ENCODE measurements around the gene RARRES2. TPM values are rescaled to one million over a fixed set of nuclear protein-coding genes. Genes with fewer than 3 reads are reported as not detected.
"Not testable (repeated sequence)": the region's sequence is repeated elsewhere in the genome, so short reads cannot be mapped to it uniquely, and the experiment has no call there.

RARRES2 gene
- polyA plus RNA-seq, 1 donor (not counting 4 experiments of a cell fraction or from before 2014, with no cell fraction given): not detected

DNA sequence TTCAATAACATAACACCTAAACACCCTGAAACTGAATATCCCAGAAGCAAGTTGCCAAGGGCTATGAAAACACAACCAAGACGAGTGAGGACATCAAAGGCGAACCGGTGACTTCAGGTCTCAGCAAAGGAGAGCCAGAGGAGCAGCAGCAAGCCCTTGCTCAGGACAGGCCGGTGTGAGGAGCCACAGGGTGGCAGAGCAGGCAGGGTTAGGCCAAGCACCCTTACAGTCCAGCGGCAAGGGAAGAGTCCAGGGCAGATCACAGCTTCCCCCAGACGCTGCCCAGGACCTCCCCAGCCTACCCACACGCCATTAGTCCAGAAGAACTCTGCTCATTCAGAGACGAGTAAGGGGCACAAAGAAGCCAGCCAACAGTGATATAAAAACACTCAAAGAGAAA lies 45.8 kb downstream of the RARRES2 start:
- H3K4me1 ChIP-seq (ENCODE audit: control insufficient read depth, extremely low read depth, insufficient read depth, low read length); H3K4me3 ChIP-seq (ENCODE audit: control insufficient read depth in 2 of 3, extremely low read depth in 1 of 3, insufficient read depth in 2 of 3, low read depth in 1 of 3, low read length in 3 of 3); H3K27me3 ChIP-seq (ENCODE audit: control insufficient read depth, extremely low read depth, insufficient read depth, low read length); dilution Hi-C loops (cut with MboI; ENCODE audit: extremely low pct_ligation_motif_present, low sequenced_read_pairs); H2AFZ ChIP-seq (ENCODE audit: control insufficient read depth, low read length); H3K36me3 ChIP-seq (ENCODE audit: control insufficient read depth in 2 of 2, extremely low read depth in 1 of 2, insufficient read depth in 2 of 2, low read length in 2 of 2); H3K9me3 ChIP-seq (ENCODE audit: control insufficient read depth, low read depth, low read length); H3K9ac ChIP-seq (ENCODE audit: control insufficient read depth, extremely low read depth, insufficient read depth, low read length); H3K27ac ChIP-seq (ENCODE audit: control insufficient read depth, insufficient read depth, low read length); H3K79me2 ChIP-seq (ENCODE audit: control insufficient read depth, insufficient read depth, low read length); H3K9me1 ChIP-seq (ENCODE audit: control insufficient read depth, extremely low read depth, insufficient read depth, low read length); FAIRE-seq; H4K20me1 ChIP-seq (ENCODE audit: control insufficient read depth, extremely low read depth, insufficient read depth, low read length); DNase-seq (ENCODE audit: low read depth, low spot score); H3K4me2 ChIP-seq (ENCODE audit: control insufficient read depth, extremely low read depth, insufficient read depth, low read depth, low read length): not testable (repeated sequence)

DNA sequence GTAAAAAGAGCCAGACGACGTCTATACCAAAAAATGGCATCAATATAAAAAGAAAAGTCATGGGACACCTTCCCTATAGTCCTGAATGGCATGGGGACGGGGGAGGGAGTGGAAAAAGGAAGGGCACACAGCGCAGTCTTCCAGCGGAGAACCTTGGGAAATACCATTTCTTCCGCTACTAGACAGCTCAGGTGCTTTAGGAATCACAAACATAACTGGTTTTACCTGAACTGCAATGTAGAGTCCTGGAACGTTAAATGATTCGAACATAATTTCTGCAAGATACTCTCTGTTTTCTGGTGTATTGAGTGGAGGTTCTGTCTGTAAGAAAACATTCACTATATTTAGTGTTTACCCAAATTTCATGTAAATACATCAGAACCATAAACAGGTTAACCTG lies 46.4 kb downstream of the RARRES2 start:
- H4K20me1 ChIP-seq (ENCODE audit: control insufficient read depth, extremely low read depth, insufficient read depth, low read length); FAIRE-seq; dilution Hi-C loops (cut with MboI; ENCODE audit: extremely low pct_ligation_motif_present, low sequenced_read_pairs); DNase-seq (ENCODE audit: low read depth, low spot score); H3K36me3 ChIP-seq (ENCODE audit: control insufficient read depth in 2 of 2, extremely low read depth in 1 of 2, insufficient read depth in 2 of 2, low read length in 2 of 2); H3K9ac ChIP-seq (ENCODE audit: control insufficient read depth, extremely low read depth, insufficient read depth, low read length); H2AFZ ChIP-seq (ENCODE audit: control insufficient read depth, low read length); H3K9me3 ChIP-seq (ENCODE audit: control insufficient read depth, low read depth, low read length); H3K27me3 ChIP-seq (ENCODE audit: control insufficient read depth, extremely low read depth, insufficient read depth, low read length); H3K4me1 ChIP-seq (ENCODE audit: control insufficient read depth, extremely low read depth, insufficient read depth, low read length); H3K27ac ChIP-seq (ENCODE audit: control insufficient read depth, insufficient read depth, low read length); H3K4me2 ChIP-seq (ENCODE audit: control insufficient read depth, extremely low read depth, insufficient read depth, low read depth, low read length); H3K9me1 ChIP-seq (ENCODE audit: control insufficient read depth, extremely low read depth, insufficient read depth, low read length); H3K4me3 ChIP-seq (ENCODE audit: control insufficient read depth in 2 of 3, extremely low read depth in 1 of 3, insufficient read depth in 2 of 3, low read depth in 1 of 3, low read length in 3 of 3); H3K79me2 ChIP-seq (ENCODE audit: control insufficient read depth, insufficient read depth, low read length): not testable (repeated sequence)

DNA sequence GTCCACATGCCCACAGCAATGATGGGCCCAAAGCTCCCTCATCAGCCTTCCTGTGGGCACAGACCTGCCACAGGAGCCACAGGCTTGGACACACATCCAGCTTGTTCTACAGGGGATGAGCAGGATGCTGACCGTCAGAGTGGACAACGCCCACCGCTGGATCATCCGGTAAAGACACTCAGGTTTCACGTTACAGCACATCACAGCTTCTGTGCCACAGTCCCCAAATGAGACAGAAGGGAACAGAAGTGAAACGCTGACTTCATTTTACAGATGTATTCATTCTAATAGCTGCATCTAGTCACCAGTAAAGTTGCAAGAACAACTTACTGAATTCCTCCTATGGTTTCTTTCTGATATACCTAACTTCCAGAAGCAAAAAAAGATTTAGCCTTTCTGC lies 51.1 kb downstream of the RARRES2 start:
- H3K9ac ChIP-seq (ENCODE audit: control insufficient read depth, extremely low read depth, insufficient read depth, low read length); H3K9me3 ChIP-seq (ENCODE audit: control insufficient read depth, low read depth, low read length); FAIRE-seq; H3K4me2 ChIP-seq (ENCODE audit: control insufficient read depth, extremely low read depth, insufficient read depth, low read depth, low read length); H4K20me1 ChIP-seq (ENCODE audit: control insufficient read depth, extremely low read depth, insufficient read depth, low read length); H2AFZ ChIP-seq (ENCODE audit: control insufficient read depth, low read length); H3K27me3 ChIP-seq (ENCODE audit: control insufficient read depth, extremely low read depth, insufficient read depth, low read length); dilution Hi-C loops (cut with MboI; ENCODE audit: extremely low pct_ligation_motif_present, low sequenced_read_pairs); DNase-seq (ENCODE audit: low read depth, low spot score); H3K4me1 ChIP-seq (ENCODE audit: control insufficient read depth, extremely low read depth, insufficient read depth, low read length); H3K9me1 ChIP-seq (ENCODE audit: control insufficient read depth, extremely low read depth, insufficient read depth, low read length); H3K36me3 ChIP-seq (ENCODE audit: control insufficient read depth in 2 of 2, extremely low read depth in 1 of 2, insufficient read depth in 2 of 2, low read length in 2 of 2); H3K27ac ChIP-seq (ENCODE audit: control insufficient read depth, insufficient read depth, low read length); H3K79me2 ChIP-seq (ENCODE audit: control insufficient read depth, insufficient read depth, low read length); H3K4me3 ChIP-seq (ENCODE audit: control insufficient read depth in 2 of 3, extremely low read depth in 1 of 3, insufficient read depth in 2 of 3, low read depth in 1 of 3, low read length in 3 of 3): not testable (repeated sequence)

DNA sequence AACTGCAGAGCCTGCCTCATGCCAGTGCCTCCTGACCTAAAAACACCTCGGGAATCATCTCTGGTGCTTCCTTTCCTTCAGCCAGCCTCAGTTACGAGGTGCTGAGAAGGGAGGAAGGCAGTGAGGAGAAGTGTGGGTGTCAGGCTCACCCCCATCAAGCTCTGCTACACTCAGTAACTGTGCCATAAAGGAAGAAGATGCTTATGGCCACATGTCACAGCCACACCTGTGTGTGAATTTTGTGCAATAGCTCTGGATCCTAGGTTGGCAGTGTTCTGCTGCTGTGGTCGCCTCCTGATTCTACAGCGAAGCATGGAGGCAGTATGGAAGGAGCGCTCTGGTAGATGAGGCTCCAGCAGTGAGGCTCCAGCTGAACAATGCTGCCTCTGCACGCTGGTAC lies 52.6 kb downstream of the RARRES2 start:
- H3K79me2 ChIP-seq (ENCODE audit: control insufficient read depth, insufficient read depth, low read length); H3K9ac ChIP-seq (ENCODE audit: control insufficient read depth, extremely low read depth, insufficient read depth, low read length); H3K9me3 ChIP-seq (ENCODE audit: control insufficient read depth, low read depth, low read length); H3K36me3 ChIP-seq (ENCODE audit: control insufficient read depth in 2 of 2, extremely low read depth in 1 of 2, insufficient read depth in 2 of 2, low read length in 2 of 2); dilution Hi-C loops (cut with MboI; ENCODE audit: extremely low pct_ligation_motif_present, low sequenced_read_pairs); H3K4me2 ChIP-seq (ENCODE audit: control insufficient read depth, extremely low read depth, insufficient read depth, low read depth, low read length); H3K27me3 ChIP-seq (ENCODE audit: control insufficient read depth, extremely low read depth, insufficient read depth, low read length); H3K9me1 ChIP-seq (ENCODE audit: control insufficient read depth, extremely low read depth, insufficient read depth, low read length); FAIRE-seq; H3K27ac ChIP-seq (ENCODE audit: control insufficient read depth, insufficient read depth, low read length); H3K4me3 ChIP-seq (ENCODE audit: control insufficient read depth in 2 of 3, extremely low read depth in 1 of 3, insufficient read depth in 2 of 3, low read depth in 1 of 3, low read length in 3 of 3); H3K4me1 ChIP-seq (ENCODE audit: control insufficient read depth, extremely low read depth, insufficient read depth, low read length); DNase-seq (ENCODE audit: low read depth, low spot score); H4K20me1 ChIP-seq (ENCODE audit: control insufficient read depth, extremely low read depth, insufficient read depth, low read length); H2AFZ ChIP-seq (ENCODE audit: control insufficient read depth, low read length): not testable (repeated sequence)

Other genes starting within 250 kb of the RARRES2 start
- 1.0 to 2.5 TPM (median 1.7 TPM) in 3 replicates for gene LRRC61, start 18.3 kb downstream of the RARRES2 start, polyA plus RNA-seq
- gene ACTR3C, start 18.1 kb downstream of the RARRES2 start, polyA plus RNA-seq: 1.3 to 2.3 TPM (median 1.7 TPM) in 3 replicates
- gene REPIN1, start 27.2 kb upstream of the RARRES2 start, polyA plus RNA-seq: 9.3 to 13.9 TPM (median 9.5 TPM) in 3 replicates
- 1.0 to 1.9 TPM (median 1.1 TPM) in 3 replicates for gene ZNF775, start 37.7 kb upstream of the RARRES2 start, polyA plus RNA-seq
- gene GIMAP8, start 109.0 kb upstream of the RARRES2 start, polyA plus RNA-seq: 0.06 to 0.26 TPM (median 0.14 TPM) in 3 replicates
- gene GIMAP7, start 173.2 kb upstream of the RARRES2 start, polyA plus RNA-seq: not detected in 3 replicates
- gene GIMAP4, start 225.8 kb upstream of the RARRES2 start, polyA plus RNA-seq: 0.07 TPM in 1 of 3 replicates, not detected in the others